Measurements from ENCODE around the gene FAM169A. TPM values are rescaled to one million over a fixed set of nuclear protein-coding genes. Genes with fewer than 3 reads are reported as not detected.

The FAM169A gene
- total RNA-seq, 1 experiment from 2014 or later, result 63.1 TPM

DNA sequence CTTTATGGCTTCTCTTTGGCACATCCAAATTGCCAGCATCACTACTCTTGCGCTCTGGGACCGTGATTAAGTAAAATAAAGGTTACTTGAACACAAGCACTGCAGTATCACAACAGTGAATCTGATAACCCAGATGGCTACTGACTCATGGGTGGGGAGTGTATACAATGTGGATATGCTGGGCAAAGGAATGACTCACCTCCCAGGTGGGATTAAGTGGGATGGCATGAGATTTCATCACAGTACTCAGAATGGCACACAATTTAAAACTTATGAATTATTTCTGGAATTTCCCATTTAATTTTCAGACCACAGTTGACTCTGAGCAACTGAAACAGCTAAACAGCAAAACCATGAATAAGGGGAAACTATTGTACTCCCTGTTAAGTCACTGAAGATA, 103.6 kb downstream of the FAM169A start:
- Mint-ChIP-seq H3K4me3 (no peak overlapping the region), H3K4me1 (peaks cover 6 to 8% of the 10 kb centered on the region in 2 experiments), H3K9me3 (no peaks in the 10 kb centered on the region), H3K36me3 (ENCODE audit: insufficient read depth in 1 of 3, low read depth in 3 of 3) (peaks cover 10 to 36% (median 15%) of the 10 kb centered on the region in 3 experiments), H3K27ac (no peak overlapping the region), H3K27me3 (ENCODE audit: low read depth) (no peaks in the 10 kb centered on the region)
- Histone ChIP-seq H2BK12ac (ENCODE audit: insufficient read length, low read depth, low read length) (no peak overlapping the region), H3K4ac (ENCODE audit: low read depth, low read length) (no peak overlapping the region), H3K23me2 (ENCODE audit: insufficient read length, low read depth, low read length, poor library complexity, severe bottlenecking) (peaks cover 3% of the 10 kb centered on the region), H3K14ac (ENCODE audit: insufficient read depth, low read length) (no peak overlapping the region), H2AFZ (ENCODE audit: low read length) (no peak overlapping the region), H3K27me3 (ENCODE audit: insufficient read depth, low read length) (no peaks in the 10 kb centered on the region), H3K79me1 (ENCODE audit: insufficient read depth, low read depth, low read length, poor library complexity, severe bottlenecking) (peaks cover 5% of the 10 kb centered on the region), H2BK20ac (ENCODE audit: low read depth, low read length, poor library complexity, severe bottlenecking) (no peak overlapping the region), H4K20me1 (ENCODE audit: control insufficient read depth, insufficient read depth, insufficient read length) (no peaks in the 10 kb centered on the region), H3T11ph (ENCODE audit: low read length) (no peak overlapping the region), H3K79me2 (ENCODE audit: insufficient read depth, low read length) (peaks cover 10% of the 10 kb centered on the region; the same call in 1 of the 2 replicates), H2BK5ac (ENCODE audit: insufficient read length, low read length) (no peak overlapping the region), H3K9me3 (ENCODE audit: control insufficient read depth, low read depth, low read length) (no peaks in the 10 kb centered on the region), H3K4me2 (ENCODE audit: insufficient read depth, insufficient read length, low read length) (no peak overlapping the region), H3K23ac (ENCODE audit: insufficient read length, low read depth, low read length) (no peak overlapping the region), H4K5ac (ENCODE audit: insufficient read length, low read depth, low read length) (no peak overlapping the region), H3K9ac (ENCODE audit: extremely low read depth, insufficient read length, low read length) (no peak overlapping the region), H2AK5ac (ENCODE audit: insufficient read length, low read length) (no peak overlapping the region), H4K8ac (replicated peaks; ENCODE audit: insufficient read length, low read depth, low read length) (no peak overlapping the region), H3K4me1 (ENCODE audit: insufficient read depth, low read length) (no peaks in the 10 kb centered on the region), H3K27ac (ENCODE audit: insufficient read length, low read depth, low read length) (no peak overlapping the region), H4K91ac (ENCODE audit: insufficient read length, low read depth, low read length) (no peak overlapping the region), H2BK15ac (ENCODE audit: low read depth, low read length) (no peak overlapping the region), H3K56ac (ENCODE audit: insufficient read length, low read depth, low read length) (no peak overlapping the region), H2BK120ac (ENCODE audit: low read depth, low read length, poor library complexity, severe bottlenecking) (no peak overlapping the region), H3K18ac (ENCODE audit: insufficient read length, low read depth, low read length) (no peak overlapping the region)
- no CpG with 5 or more reads among the region's 2 CpGs for WGBS (ENCODE audit: extremely low coverage, insufficient read length, low lambda C conversion rate)
- no peak for DNase-seq
- TF ChIP-seq, protein P1, sequence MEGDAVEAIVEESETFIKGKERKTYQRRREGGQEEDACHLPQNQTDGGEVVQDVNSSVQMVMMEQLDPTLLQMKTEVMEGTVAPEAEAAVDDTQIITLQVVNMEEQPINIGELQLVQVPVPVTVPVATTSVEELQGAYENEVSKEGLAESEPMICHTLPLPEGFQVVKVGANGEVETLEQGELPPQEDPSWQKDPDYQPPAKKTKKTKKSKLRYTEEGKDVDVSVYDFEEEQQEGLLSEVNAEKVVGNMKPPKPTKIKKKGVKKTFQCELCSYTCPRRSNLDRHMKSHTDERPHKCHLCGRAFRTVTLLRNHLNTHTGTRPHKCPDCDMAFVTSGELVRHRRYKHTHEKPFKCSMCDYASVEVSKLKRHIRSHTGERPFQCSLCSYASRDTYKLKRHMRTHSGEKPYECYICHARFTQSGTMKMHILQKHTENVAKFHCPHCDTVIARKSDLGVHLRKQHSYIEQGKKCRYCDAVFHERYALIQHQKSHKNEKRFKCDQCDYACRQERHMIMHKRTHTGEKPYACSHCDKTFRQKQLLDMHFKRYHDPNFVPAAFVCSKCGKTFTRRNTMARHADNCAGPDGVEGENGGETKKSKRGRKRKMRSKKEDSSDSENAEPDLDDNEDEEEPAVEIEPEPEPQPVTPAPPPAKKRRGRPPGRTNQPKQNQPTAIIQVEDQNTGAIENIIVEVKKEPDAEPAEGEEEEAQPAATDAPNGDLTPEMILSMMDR (conservative IDR thresholded peaks at IDR 0.05), result no peak
